GM18519 (cell line): ENCODE results near the gene SCGB1A1.
"Not testable (repeated sequence)": the region's sequence is repeated elsewhere in the genome, so short reads cannot be mapped to it uniquely, and the experiment has no call there.

Source experiments
- ATAC-seq: cut with Tn5 transposase; IDR thresholded peaks from one replicate; pipeline ENCODE4 v1.9.1; 2021; ENCODE audit warnings: mild to moderate bottlenecking, moderate library complexity; ENCODE audit not compliant: unreplicated experiment, low FRiP score

Gene SCGB1A1

DNA sequence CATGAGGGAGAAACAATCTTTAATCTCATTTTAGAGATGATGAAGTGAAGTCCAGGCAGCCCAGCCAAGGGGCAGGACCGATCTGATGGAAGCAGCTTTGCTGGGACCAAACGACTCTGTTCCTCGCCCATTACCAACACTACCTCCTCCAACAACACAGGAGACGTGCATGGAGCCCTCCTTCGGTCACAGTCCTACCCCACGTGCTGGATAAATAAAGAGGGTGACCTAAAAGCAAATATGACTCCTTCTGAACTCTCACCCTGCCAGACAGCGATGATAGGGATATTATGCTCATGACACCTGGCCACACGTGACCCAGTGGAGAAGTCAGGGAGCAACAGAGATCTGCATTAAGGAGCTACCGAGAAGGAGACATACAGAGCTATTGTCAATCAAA is 26.0 kb downstream of the SCGB1A1 start:
- ATAC-seq, result no peak

- no peak for ATAC-seq
These were observed 26.5 kb downstream of the SCGB1A1 start for GRCh38 chr11:62445314-62445740.

- no peak for ATAC-seq
These were observed 27.3 kb downstream of the SCGB1A1 start for GRCh38 chr11:62446091-62446490.

DNA sequence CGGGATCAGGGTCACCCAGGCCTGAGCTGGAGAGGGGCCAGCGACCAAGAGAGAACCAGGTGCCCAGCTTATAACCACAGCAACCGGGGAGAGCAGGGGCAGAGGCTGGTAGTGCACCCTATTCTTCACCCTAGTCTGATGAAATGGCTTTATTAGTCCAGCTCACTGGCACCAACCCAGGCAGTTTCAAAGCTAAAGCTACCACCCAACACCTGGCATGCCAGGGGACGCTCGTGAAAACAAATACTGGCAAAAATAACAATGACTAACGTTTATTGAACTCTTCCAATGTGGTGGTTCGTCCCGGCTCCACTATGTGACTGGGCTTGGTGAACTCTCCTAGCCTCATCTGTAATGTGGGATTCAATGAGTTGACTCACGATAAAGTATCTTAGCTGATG is 30.6 kb downstream of the SCGB1A1 start:
- no peak for ATAC-seq

DNA sequence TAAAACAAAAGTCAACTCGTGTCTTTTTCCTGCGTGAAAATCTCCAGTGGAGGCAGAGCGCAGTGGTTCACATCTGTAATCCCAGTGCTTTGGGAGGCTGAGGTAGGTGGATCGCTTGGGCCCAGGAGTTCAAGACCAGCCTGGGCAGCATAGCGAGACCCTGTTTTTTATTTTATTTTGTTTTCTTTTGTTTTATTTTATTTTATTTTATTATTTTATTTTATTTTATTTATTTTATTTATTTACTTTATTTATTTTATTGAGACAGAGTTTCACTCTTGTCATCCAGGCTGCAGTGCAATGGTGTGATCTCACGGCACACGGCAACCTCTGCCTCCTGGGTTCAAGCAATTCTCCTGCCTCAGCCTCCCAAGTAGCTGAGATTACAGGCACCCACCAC is 31.1 kb downstream of the SCGB1A1 start:
- ATAC-seq, result not testable (repeated sequence)

DNA sequence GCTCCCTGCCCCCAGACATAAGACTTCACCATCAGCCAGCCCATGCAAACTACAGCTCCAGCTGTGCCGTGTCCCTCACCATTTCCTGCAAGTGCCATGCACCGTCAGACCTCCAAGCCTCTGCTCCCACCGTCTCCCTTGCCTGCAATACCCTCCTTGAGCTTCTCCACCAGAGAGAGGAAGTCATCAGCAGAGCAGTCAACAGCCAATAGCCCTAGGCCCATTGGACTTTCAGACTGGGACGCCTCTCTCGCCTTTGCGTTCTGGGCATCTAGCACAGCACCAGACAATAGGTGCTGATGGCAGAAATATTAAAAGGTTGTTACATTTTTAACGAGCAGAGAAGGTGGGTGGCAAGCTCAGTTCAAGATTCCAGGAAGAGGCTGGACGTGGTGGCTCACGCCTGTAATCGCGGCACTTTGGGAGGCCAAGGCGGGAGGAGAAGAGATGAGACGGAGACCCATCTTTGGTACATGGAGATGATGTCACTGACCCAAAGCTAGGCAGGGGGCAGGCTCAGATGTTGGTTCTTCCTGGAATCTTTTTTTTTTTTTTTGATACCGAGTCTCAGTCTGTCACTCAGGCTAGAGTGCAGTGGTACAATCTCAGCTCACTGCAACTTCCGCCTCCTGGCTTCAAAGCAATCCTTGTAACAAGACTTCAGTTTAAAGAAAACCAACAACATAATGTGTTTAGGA is 31.9 kb downstream of the SCGB1A1 start:
- ATAC-seq, result no peak

- ATAC-seq, result no peak
These were observed 32.4 kb downstream of the SCGB1A1 start for GRCh38 chr11:62451241-62451621.

GRCh38 chr11:62452261-62452660 is 33.4 kb downstream of the SCGB1A1 start:
- ATAC-seq, result no peak

DNA sequence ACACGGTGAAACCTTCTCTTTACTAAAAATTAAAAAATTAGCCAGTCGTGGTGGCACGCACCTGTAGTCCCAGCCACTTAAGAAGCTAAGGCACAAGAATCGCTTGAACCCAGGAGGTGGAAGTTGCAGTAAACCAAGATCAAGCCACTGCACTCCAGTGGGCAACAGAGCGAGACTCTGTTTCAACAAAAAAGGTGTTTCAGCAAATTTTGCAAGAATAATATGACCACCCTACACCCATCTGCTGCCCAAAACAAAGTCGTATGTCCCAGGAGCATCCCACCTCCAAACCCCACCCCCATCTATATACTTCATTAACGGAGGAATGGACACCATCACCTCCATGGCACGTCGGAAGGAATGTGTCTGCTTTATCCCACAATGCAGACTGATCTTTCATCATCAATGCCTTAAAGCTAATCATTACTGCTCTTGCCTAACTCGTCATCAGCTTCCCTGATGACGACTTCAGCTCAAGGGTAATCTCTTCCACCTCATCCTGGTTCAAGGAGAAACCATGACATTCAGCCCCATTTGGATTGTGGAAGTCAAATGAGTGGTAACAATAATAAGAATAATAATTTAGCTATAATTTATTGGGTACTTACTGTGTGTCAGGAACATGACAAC is 34.1 kb downstream of the SCGB1A1 start:
- ATAC-seq, result no peak

- ATAC-seq, result no peak
These were observed 37.8 kb downstream of the SCGB1A1 start for GRCh38 chr11:62456630-62457029.

DNA sequence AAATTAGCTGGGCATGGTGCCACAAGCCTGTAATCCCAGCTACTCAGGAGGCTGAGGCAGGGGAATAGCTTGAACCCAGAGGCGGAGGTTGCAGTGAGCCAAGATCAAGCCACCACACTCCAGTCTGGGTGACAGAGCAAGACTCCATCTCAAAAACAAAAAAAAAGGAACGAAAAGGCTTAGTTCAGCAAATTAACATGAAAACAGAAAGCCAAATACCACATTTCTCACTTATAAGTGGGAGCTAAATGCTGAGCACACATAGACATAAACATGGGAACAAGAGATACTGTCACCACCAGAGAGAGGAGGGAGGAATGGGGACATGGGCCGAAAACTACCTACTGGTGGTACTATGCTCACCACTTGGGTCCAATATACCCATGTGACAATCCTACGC is 38.6 kb downstream of the SCGB1A1 start:
- no peak for ATAC-seq

GRCh38 chr11:62458212-62459002 is 39.6 kb downstream of the SCGB1A1 start:
- ATAC-seq, result no peak

- no peak for ATAC-seq
These were observed 40.2 kb downstream of the SCGB1A1 start for GRCh38 chr11:62459080-62459479.

GRCh38 chr11:62461740-62462507 is 43.1 kb downstream of the SCGB1A1 start:
- ATAC-seq, result no peak

GRCh38 chr11:62462508-62462892 is 43.7 kb downstream of the SCGB1A1 start:
- ATAC-seq, result no peak

DNA sequence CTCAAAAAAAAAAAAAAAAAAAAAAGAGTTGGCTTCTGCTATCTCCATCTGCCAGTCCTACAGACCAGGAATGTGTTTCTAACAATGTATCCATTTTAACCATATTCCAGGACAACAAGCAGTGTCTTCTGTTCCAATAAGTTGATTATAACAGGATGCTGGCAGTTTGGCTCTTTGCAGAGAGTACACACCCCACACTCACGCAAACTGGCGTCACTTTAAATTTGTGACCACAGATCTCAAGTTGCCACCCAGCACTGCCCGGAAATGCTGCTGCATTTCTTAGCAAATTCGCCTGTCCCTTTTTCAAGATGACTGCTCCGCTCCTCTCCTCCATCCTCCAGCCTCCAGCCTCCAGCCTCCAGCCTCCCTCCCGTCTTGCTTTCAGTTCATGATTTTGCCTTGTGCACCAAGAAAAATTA is 44.3 kb downstream of the SCGB1A1 start:
- no peak for ATAC-seq

GRCh38 chr11:62464655-62465054 is 45.8 kb downstream of the SCGB1A1 start:
- no peak for ATAC-seq

- ATAC-seq, result no peak
These were observed 47.6 kb downstream of the SCGB1A1 start for GRCh38 chr11:62466444-62466843.

GRCh38 chr11:62468577-62468976 is 49.7 kb downstream of the SCGB1A1 start:
- no peak for ATAC-seq

DNA sequence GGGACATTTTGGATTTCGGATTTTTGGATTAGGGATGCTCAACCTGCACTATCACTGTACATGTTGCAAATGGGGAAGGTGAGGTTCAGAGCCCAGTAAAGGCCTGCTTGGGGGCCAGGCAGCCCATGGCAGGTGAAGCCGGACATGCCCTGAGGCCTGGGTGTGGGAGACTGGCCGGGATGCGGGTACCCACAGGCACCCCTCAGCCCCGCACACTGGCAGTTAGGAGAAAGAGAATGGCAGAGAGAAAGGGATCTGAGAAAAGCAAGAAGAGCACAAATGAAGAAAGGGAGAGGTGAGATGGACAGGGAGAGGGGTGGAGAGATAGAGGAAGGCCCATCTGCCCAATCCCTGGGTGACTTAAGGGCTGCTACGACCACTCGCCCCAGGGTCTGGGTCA is 52.8 kb downstream of the SCGB1A1 start:
- ATAC-seq, result no peak
